Body of pancreas (tissue), 4 donors: ENCODE measurements around the gene ADRA1B.

ENCODE experiments used
- CTCF ChIP-seq, 7 experiments: fragments of 450-650 bp in 4 of 7; fragments of 200-600 bp in 3 of 7; sonication (generic) in 3 of 7; IDR thresholded peaks; one replicate each; pipeline ENCODE4 v1.5.1; 2016 to 2019; ENCODE audit warnings: antibody characterized with exemption in 7 of 7
- POLR2A ChIP-seq, 3 donors: fragments of 450-650 bp; IDR thresholded peaks; one replicate each; pipeline ENCODE4 v1.6.1; 2016; ENCODE audit warnings: antibody characterized with exemption in 3 of 3, mild to moderate bottlenecking in 2 of 3

- TF ChIP-seq CTCF (IDR thresholded peaks at IDR 0.05) (no peak), POLR2A (IDR thresholded peaks at IDR 0.05) (no peak)
These were observed 32.7 kb upstream of the ADRA1B start for GRCh38 chr5:159883522-159883950.
